Neutrophil (primary cell): ENCODE results near the gene MYO5A.

Experiments
- H3K27ac ChIP-seq: fragments of 200-600 bp; sonication (generic); 2 replicates; pipeline ENCODE4 v1.5.1; 2016; ENCODE audit warnings: mild to moderate bottlenecking, moderate library complexity
- H3K27me3 ChIP-seq: fragments of 200-600 bp; sonication (generic); 2 replicates; pipeline ENCODE4 v1.6.0; 2016; ENCODE audit warnings: mild to moderate bottlenecking
- H3K36me3 ChIP-seq: fragments of 200-600 bp; sonication (generic); 2 replicates; pipeline ENCODE4 v1.5.1; 2017
- H3K4me1 ChIP-seq, 2 experiments: fragments of 200-600 bp in 1 of 2; sonication (generic) in 1 of 2; 1 replicate in 1 of 2; 2 replicates in 1 of 2; pipeline versions ENCODE4 v1.5.1 to v1.6.1; 2013 to 2016; ENCODE audit warnings: low read depth in 1 of 2, low read length in 1 of 2, mild to moderate bottlenecking in 1 of 2, moderate library complexity in 1 of 2; ENCODE audit not compliant: control insufficient read depth in 1 of 2, insufficient read depth in 1 of 2
- H3K4me3 ChIP-seq, 2 experiments: fragments of 200-600 bp in 1 of 2; sonication (generic) in 1 of 2; 1 replicate in 1 of 2; 2 replicates in 1 of 2; pipeline ENCODE4 v1.5.1; 2013 to 2016; ENCODE audit warnings: low read depth in 1 of 2, low read length in 1 of 2, mild to moderate bottlenecking in 1 of 2, moderate library complexity in 1 of 2
- H3K9me3 ChIP-seq: fragments of 200-600 bp; sonication (generic); 2 replicates; pipeline ENCODE4 v1.5.1; 2016
- CTCF ChIP-seq: fragments of 200-600 bp; sonication (generic); IDR thresholded peaks from 2 replicates; pipeline ENCODE4 v1.5.1; 2016; ENCODE audit warnings: antibody characterized with exemption

MYO5A gene

GRCh38 chr15:52350423-52350822 lies 178.3 kb downstream of the MYO5A start:
- Histone ChIP-seq H3K9me3 (no peaks in the 10 kb centered on the region), H3K4me1 (no peaks in the 10 kb centered on the region), H3K36me3 (peaks cover 94% of the 10 kb centered on the region), H3K4me3 (no peak overlapping the region), H3K27ac (no peak overlapping the region), H3K27me3 (no peaks in the 10 kb centered on the region)
- TF ChIP-seq CTCF = no peak

GRCh38 chr15:52349052-52349700 lies 179.5 kb downstream of the MYO5A start:
- Histone ChIP-seq H3K4me3 (no peak overlapping the region), H3K9me3 (no peaks in the 10 kb centered on the region), H3K4me1 (no peaks in the 10 kb centered on the region), H3K27ac (no peak overlapping the region), H3K36me3 (peaks cover 98% of the 10 kb centered on the region), H3K27me3 (no peaks in the 10 kb centered on the region)
- no peak for TF ChIP-seq CTCF

- H3K4me1 ChIP-seq = no peaks in the 10 kb centered on the region
- no peak overlapping the region for H3K4me3 ChIP-seq
- H3K27ac ChIP-seq = no peak overlapping the region
- H3K27me3 ChIP-seq = no peaks in the 10 kb centered on the region
- no peaks in the 10 kb centered on the region for H3K9me3 ChIP-seq
- TF ChIP-seq CTCF = no peak
- peaks cover 98% of the 10 kb centered on the region for H3K36me3 ChIP-seq
These were observed 180.5 kb downstream of the MYO5A start for GRCh38 chr15:52348056-52348745.

GRCh38 chr15:52344592-52344991 lies 184.1 kb downstream of the MYO5A start:
- no peak for TF ChIP-seq CTCF
- Histone ChIP-seq H3K27ac (no peak overlapping the region), H3K4me1 (no peaks in the 10 kb centered on the region), H3K36me3 (peaks cover 95% of the 10 kb centered on the region), H3K27me3 (no peaks in the 10 kb centered on the region), H3K9me3 (no peaks in the 10 kb centered on the region), H3K4me3 (no peak overlapping the region)

GRCh38 chr15:52343831-52344230 lies 184.8 kb downstream of the MYO5A start:
- H3K27me3 ChIP-seq = no peaks in the 10 kb centered on the region
- H3K4me1 ChIP-seq = no peaks in the 10 kb centered on the region
- TF ChIP-seq CTCF = no peak
- H3K27ac ChIP-seq = no peak overlapping the region
- H3K9me3 ChIP-seq = no peaks in the 10 kb centered on the region
- H3K36me3 ChIP-seq = peaks cover 94% of the 10 kb centered on the region
- no peak overlapping the region for H3K4me3 ChIP-seq
